Measurements from ENCODE around the gene RPS6KA2.

DNA sequence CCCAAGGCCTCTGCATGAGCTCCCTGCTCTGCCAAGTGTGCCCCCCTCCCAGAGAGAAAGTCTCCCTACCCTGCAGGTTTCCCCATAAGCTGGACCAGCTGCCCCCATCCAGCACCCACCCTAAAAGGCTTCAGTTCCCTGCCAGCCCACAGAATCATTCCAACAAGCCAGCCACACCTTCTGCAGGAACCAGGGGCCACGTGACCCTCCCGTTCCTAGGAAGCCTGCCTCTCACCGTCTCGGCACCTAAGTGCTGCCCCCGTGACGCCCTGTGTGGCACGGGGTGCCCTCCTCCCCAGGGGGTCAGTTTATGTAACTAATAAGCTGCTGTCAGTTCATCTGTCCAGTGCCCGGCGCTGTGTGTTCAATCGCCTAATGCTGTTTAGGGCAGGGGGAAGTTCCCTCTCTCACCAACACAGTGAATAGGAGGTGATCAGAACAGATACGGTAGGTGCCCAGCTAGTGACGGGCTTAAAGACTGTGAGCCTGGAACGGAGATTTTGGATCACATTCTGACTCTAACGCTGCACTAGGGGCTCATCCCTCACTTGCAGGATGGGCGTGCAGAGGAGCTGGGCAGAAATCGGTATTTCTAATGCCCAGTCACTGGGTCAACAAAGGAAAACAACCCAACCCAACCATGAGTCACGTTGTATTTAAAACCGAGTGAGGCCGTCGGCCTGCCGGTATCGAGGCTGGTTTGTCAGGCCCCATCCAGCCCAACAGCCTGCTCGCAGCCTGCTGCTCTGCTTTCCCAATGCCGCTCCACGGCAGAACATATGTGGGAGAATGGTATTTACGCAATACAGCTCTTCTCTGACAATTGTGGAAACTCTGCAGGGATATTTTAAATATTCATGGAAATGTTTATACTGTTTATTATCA lies 96.6 kb downstream of the RPS6KA2 start:
- TF ChIP-seq CTCF (IDR thresholded peaks at IDR 0.05; ENCODE audit: borderline replicate concordance, extremely low read depth, low read length, poor library complexity, severe bottlenecking) (no peak), EZH2 (IDR thresholded peaks at IDR 0.05; ENCODE audit: borderline replicate concordance, low read depth, low read length, severe bottlenecking) (no peak)
